Thyroid gland (tissue), 4 donors: ENCODE data around the gene AMER2.

Source experiments
- CTCF ChIP-seq, 6 experiments: fragments of 200-600 bp in 3 of 6; fragments of 450-650 bp in 3 of 6; sonication (generic) in 3 of 6; IDR thresholded peaks; one replicate each; pipeline ENCODE4 v1.5.1; 2016 to 2019; ENCODE audit warnings: antibody characterized with exemption in 6 of 6, mild to moderate bottlenecking in 2 of 6, inconsistent platforms in 1 of 6, moderate library complexity in 1 of 6
- POLR2A ChIP-seq, 2 donors: fragments of 450-650 bp; IDR thresholded peaks; one replicate each; pipeline ENCODE4 v1.6.1; 2017; ENCODE audit warnings: antibody characterized with exemption in 2 of 2, mild to moderate bottlenecking in 2 of 2, moderate library complexity in 1 of 2

GRCh38 chr13:25190256-25190655 is 18.2 kb upstream of the AMER2 start:
- TF ChIP-seq POLR2A (IDR thresholded peaks at IDR 0.05) (no peak), CTCF (IDR thresholded peaks at IDR 0.05) (no peak)
